ENCODE measurements around the gene PNKD.

- TF ChIP-seq, protein P1, sequence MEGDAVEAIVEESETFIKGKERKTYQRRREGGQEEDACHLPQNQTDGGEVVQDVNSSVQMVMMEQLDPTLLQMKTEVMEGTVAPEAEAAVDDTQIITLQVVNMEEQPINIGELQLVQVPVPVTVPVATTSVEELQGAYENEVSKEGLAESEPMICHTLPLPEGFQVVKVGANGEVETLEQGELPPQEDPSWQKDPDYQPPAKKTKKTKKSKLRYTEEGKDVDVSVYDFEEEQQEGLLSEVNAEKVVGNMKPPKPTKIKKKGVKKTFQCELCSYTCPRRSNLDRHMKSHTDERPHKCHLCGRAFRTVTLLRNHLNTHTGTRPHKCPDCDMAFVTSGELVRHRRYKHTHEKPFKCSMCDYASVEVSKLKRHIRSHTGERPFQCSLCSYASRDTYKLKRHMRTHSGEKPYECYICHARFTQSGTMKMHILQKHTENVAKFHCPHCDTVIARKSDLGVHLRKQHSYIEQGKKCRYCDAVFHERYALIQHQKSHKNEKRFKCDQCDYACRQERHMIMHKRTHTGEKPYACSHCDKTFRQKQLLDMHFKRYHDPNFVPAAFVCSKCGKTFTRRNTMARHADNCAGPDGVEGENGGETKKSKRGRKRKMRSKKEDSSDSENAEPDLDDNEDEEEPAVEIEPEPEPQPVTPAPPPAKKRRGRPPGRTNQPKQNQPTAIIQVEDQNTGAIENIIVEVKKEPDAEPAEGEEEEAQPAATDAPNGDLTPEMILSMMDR (conservative IDR thresholded peaks at IDR 0.05; ENCODE audit: low read length): no peak
- TF ChIP-seq EZH2phosphoT487 (IDR thresholded peaks at IDR 0.05; ENCODE audit: borderline replicate concordance): no peak
Measured at GRCh38 chr2:218249691-218250090, 20.6 kb upstream of the PNKD start.
